Right lobe of liver (tissue), 4 donors: ENCODE measurements around the gene IRF5.

Experiments used
- CTCF ChIP-seq, 4 donors: fragments of 200-600 bp in 3 of 4; fragments of 450-650 bp in 1 of 4; IDR thresholded peaks; one replicate each; pipeline versions ENCODE4 v1.5.1 to v1.8.0; 2016 to 2022; ENCODE audit warnings: antibody characterized with exemption in 4 of 4, mild to moderate bottlenecking in 2 of 4
- POLR2A ChIP-seq: fragments of 450-650 bp; IDR thresholded peaks from one replicate; pipeline ENCODE4 v1.6.1; 2017; ENCODE audit warnings: antibody characterized with exemption, mild to moderate bottlenecking
- donor health status: DM: no; HTN: no; CAD: no.
- donor health status: DM: no; HTN: no; CAD: no.
- donor health status: DM: no; HTN: yes; CAD: no.

GRCh38 chr7:128889121-128889520 is 48.6 kb upstream of the IRF5 start:
- TF ChIP-seq POLR2A (no peak), CTCF (IDR thresholded peaks at IDR 0.05) (no peak)
